ENCODE results near the gene ISYNA1.
"Not testable (repeated sequence)": the region's sequence is repeated elsewhere in the genome, so short reads cannot be mapped to it uniquely, and the experiment has no call there.

ISYNA1 gene

GRCh38 chr19:18419195-18419698 is 18.7 kb downstream of the ISYNA1 start, which contains the start of gene SSBP4:
Gene SSBP4 (plus strand): TSS chr19:18419398. CDS start chr19:18419649, 251 bp downstream.
- DNase-seq (ENCODE audit: low read depth) = no peak

DNA sequence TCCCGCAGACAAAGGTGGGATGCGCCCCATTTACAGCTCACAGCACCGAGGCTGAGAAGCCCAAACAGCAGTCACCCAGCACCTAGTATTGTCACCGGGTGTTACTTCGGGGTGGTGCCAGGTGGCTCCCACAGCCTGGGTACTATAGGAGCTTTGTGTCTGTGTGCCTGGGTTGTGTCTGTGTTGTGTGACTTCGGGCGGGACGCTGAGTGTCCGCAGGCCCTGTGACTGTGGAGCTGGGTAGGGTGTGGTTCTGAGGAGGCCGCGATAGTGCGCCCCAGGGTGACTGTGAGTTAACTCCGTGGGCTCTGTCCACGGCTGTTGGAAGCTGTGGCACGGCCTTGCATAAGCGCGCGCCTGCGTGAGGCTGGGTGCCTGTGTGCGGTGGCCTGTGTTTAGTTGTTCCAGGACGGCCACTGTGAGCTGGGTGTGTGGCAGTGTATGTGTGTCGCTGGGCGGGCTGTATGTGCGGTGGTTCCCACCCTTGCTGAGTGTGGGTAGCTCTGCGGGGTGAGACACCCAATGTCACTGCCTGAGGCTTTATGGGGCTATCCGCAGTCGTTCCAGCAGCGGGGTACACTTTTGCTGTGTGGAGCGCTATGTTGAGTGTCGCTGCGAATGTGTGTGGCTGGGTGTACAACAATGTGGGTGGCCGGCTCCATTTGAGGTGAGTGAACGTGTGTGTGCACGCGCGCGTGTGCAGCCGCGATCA is 19.3 kb downstream of the ISYNA1 start:
- no peak for DNase-seq (ENCODE audit: low read depth)

DNA sequence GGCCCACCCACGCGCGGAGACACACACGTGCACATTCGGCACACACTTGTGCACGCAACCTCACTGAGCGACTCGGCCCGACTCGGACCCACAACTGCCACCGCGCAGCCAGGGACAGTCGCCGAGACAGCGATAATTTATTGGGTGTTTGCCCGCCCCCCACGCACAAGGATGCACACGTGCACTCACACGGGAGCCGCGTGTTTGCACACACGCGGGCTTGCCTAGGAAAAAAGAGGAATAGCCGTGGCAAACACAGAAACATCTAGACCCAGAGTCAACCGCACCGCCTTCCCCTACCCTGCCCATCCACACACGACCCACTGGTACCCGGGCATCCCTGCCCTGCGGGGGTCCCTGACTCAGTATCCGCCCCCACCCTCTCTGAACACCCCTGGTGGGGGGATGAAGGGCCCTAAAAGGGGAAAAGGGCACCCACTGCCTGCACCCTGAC is 19.9 kb downstream of the ISYNA1 start:
- no peak for DNase-seq (ENCODE audit: low read depth)

- peak; percentile 85 for DNase-seq (ENCODE audit: low read depth)
These were observed 20.5 kb downstream of the ISYNA1 start for GRCh38 chr19:18417250-18418028.

DNA sequence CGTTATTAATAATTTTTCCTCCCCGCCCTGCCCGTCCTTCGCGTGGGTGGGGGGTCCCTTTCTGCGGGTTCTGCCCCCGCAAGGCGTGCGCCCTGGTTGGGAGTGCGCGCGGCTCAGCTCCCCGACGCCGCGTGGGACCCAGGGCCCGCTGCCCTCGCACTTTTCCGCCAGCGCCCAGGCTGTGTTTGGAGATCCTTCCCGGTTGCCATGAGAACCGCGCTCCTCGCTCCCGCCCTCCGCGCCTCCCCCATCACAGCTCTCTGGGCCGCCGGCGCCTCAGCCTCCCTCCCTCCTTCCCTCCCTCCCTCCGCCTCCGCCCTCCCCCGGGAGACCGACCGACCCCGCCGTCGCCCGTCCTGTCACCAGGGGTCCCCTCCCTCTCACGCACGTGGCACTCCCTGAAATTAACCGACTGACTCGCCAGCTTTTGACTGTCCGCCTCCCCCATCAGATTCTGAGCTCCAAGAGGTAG is 21.1 kb downstream of the ISYNA1 start:
- DNase-seq (ENCODE audit: low read depth) = peak; percentile 82

DNA sequence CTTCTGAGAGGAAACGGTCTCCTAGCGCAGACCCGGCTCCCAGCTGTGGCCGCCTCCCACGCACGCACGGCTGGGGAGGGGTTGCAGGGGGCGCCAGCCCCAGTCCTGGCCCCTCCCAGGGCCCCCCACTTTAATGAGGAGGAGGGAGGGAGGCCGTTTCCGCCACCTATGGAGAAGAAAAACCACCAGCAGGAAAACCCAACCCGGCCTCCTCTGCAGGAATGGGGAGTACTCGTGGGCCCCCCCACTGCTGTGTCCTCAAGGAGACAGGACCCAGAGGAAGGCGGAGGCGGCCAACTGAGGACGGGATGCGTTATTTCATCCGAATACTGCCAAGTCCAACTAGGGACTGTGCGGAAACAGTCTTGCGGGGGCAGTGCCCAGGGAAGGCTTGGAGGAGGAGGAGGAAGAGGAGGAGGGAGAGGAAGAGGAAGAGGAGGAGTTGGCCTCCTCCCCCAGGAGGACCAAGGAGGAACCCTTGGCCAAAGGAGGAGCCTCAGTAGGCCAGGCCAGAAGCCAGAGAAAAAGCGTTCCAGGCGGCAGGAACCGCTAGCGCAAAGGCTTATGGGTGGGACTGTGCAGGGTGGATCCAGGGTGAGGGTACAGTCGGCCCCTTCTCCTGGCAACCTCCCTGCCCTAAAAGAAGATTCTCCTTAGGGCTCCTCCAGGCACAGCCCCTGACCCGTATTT is 22.6 kb downstream of the ISYNA1 start:
- peak; percentile 93 for DNase-seq (ENCODE audit: low read depth)

- DNase-seq (ENCODE audit: low read depth) = no peak
These were observed 23.3 kb downstream of the ISYNA1 start for GRCh38 chr19:18414504-18415177.

- DNase-seq (ENCODE audit: low read depth) = no peak
These were observed 25.2 kb downstream of the ISYNA1 start for GRCh38 chr19:18412610-18413239.

DNA sequence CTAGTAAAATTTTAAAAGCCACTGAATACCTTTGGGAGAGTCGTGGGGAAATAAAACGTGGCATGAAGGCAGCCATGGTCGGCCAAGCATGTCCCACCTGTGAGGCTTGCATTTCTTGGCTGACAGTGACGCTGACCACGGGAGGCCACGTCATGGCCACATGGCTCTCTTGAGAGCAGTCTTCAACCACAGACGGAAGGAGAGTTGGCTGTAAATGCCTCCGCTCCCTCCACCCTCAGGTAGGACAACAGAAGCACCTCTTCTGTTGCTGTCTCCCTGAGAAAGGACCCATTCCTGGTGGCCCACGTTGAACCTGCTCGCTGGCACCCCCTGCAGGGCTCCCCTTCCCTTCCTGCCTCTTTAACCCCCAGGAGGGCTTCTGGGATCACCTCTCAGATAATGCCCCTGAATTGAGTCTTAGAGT is 29.9 kb downstream of the ISYNA1 start:
- DNase-seq (ENCODE audit: low read depth) = no peak

DNA sequence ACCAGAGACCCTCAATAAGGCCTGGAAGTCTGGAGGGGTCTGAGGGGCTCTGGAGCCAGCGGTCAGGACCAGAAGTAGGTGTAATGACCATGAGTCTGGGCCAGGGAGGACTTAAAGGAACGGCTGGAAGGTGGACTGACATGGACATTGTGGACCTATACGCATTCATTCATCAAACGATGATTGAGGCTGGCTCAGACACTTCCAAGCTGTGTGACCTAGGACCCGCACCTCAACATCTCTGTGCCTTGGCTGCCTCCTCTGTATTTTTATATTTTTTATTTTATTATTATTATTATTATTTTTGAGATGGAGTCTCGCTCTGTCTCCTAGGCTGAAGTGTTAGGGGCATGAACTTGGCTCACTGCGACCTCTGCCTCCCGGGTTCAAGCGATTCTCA is 31.2 kb downstream of the ISYNA1 start:
- no peak for DNase-seq (ENCODE audit: low read depth)

DNA sequence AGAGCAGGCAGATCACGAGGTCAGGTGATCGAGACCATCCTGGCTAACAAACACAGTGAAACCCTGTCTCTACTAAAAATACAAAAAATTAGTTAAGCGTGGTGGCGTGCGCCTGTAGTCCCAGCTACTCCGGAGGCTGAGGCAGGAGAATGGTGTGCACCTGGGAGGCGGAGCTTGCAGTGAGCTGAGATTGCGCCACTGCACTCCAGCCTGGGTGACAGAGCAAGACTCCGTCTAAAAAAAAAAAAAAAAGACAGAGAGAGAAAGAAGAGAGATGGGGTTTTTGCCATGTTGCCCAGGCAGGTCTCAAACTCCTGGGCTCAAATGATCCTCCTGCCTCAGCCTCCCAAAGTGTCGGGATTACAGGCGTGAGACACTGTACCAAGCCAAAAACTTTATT is 32.2 kb downstream of the ISYNA1 start:
- not testable (repeated sequence) for DNase-seq (ENCODE audit: low read depth)

DNA sequence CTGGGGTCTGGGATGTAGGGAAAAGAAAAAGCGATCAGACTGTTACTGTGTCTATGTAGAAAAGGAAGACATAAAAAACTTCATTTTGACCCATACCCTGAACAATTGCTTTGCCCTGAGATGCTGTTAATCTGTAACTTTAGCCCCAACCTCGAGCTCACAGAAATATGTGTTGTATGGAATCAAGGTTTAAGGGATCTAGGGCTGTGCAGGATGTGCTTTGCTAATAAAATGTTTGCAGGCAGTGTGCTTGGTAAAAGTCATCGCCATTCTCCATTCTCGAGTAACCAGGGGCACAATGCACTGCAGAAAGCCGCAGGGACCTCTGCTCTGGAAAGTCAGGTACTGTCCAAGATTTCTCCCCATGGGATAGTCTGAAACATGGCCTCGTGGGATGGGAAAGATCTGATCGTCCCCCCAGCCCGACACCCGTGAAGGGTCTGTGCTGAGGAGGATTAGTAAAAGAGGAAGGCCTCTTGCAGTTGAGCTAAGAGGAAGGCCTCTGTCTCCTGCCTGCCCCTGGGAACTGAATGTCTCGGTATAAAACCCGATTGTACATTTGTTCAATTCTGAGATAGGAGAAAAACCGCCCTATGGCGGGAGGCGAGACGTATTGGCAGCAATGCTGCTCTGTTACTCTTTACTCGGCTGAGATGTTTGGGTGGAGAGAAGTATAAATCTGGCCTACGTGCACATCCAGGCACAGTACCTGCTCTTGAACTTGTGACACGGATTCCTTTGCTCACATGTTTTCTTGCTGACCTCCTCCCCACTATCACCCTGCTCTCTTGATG is 35.3 kb downstream of the ISYNA1 start:
- DNase-seq (ENCODE audit: low read depth) = not testable (repeated sequence)

DNA sequence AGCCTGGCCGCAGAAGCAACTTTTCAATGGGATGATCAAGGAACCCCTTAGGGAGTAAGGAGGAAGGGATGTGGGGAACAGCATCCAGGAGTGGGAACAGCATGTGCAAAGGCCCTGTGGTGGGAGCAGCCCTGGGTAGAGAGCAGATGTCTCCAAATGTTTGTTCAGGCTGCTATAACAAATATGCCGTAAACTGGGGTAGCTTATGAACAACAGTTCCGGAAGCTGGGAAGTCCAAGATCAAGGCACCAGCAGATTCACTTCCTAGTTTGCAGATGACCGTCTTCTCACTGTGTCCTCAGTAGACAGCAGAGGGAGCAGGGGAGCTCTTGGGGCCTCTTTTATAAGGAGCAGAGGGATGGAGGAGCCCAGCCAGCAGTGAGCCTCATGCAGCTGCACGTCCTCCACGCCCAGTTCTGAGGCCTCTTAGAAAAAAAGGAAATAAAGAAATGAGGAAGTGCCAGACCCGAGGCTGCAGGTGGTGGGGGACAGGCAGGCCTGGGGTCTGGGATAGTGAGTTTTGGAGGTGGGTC is 36.3 kb downstream of the ISYNA1 start:
- DNase-seq (ENCODE audit: low read depth) = peak; percentile 85

DNA sequence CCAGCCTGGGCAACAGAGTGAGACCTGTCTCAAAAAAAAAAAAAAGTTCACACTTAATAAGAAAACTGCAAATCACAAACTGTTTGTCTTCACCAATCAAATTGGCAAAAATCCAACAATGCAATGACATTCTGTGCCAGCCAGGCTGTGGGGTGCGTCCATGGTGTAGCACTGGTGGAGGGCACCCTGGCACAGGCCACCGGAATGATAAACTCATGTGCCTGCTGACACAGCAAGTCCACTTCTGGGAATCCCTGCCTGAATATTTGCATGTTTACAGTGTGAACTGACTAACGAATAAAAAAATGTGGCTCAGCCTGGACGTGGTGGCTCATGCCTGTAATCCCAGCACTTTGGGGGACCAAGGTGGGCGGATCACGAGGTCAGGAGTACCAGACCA is 38.9 kb downstream of the ISYNA1 start:
- DNase-seq (ENCODE audit: low read depth) = no peak

- no peak for DNase-seq (ENCODE audit: low read depth)
These were observed 40.4 kb downstream of the ISYNA1 start, which contains the start of gene LRRC25 for GRCh38 chr19:18397242-18398202. Gene LRRC25 (minus strand): TSS chr19:18397622. CDS start chr19:18396963, 659 bp downstream.

DNA sequence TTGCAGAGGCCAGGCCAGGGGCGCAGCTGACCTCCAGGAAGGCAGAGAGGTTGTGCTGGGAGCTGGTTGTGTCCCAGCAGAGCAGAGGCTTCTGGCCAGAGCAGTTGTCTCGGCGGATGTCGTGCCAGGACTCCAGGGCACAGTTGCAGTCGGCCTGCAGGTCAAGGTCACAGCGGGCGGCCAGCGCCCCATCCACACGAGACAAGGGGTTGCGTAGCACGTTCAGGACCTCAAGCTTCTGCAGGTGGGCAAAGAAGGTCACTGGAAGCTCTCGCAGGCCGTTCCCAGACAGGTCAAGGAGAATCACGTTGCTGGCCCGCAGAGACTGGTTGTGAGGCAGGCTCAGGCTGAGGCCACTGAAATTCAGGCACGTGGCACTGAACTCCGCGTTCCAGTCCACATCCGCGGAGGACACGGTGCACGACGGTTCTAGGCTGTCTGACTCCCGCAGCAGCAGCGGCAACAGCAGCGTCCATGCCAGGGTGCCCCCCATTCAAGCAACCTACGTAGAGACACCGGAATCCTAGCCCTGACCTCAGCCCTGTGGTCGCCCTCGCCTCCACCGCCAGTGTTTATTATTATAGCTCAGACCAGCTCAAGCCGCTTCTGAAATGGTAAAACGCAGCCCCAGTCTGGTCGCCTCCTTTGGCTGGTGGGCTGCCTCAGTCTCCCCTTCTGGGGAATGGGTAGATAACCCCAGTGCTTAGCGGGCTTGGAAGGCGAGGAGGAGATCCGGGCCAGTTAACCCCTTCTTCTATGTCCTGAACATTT is 41.3 kb downstream of the ISYNA1 start:
- no peak for DNase-seq (ENCODE audit: low read depth)

DNA sequence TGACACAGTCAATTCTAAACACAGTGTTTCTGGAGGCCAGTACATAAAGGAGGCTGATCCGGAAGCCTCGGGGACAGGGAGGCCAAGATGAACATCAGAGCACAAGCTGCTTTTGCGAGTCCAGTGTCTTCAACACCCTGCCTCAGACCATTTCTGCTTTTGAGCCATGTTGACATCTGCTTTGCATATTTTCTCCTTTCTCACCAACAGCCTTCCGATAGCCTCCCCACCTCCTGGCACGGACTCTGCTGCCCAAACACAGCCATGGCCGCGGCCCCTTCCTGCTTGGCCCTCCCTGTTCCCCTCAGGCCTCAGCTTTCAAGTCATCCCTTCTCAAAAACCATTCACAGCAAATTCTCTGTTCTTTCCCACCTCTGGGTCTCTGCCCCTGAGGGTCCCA is 44.1 kb downstream of the ISYNA1 start:
- no peak for DNase-seq (ENCODE audit: low read depth)

- no peak for DNase-seq (ENCODE audit: low read depth)
These were observed 45.0 kb downstream of the ISYNA1 start for GRCh38 chr19:18392926-18393325.
